IMR-90 (cell line): ENCODE results near the gene ST7. TPM values are rescaled to one million over a fixed set of nuclear protein-coding genes. Genes with fewer than 3 reads are reported as not detected.

ENCODE experiments used
- ATAC-seq: fragments of 200-7000 bp; cut with Tn5 transposase; 2 replicates; pipeline ENCODE4 v1.9.1; 2020; ENCODE audit warnings: low read depth, mild to moderate bottlenecking, moderate library complexity
- BruUV-seq: library from RNA; stranded (reverse); fragments of 400-500 nt; replicated peaks from 2 replicates; lab custom pipeline; 2021; lab: Mats Ljungman, UMichigan
- CTCF ChIA-PET: fragments of 300-600 bp; formaldehyde crosslinking; extraction: SDS; loops from one replicate; lab custom pipeline; 2021; ENCODE audit warnings: antibody characterized with exemption; lab: Yijun Ruan, JAX
- POLR2A ChIA-PET: fragments of 300-600 bp; sonication (Branson Sonifier 250); formaldehyde crosslinking; loops from one replicate; lab custom pipeline; 2022; ENCODE audit warnings: antibody characterized with exemption; ENCODE audit not compliant: unreplicated experiment; lab: Charles Lee
- DNase-seq: peaks from one replicate; pipeline ENCODE4 v3.0.0; 2013
- H2AFZ ChIP-seq: replicated peaks from 2 replicates; pipeline ENCODE3; 2013; ENCODE audit warnings: low read length, mild to moderate bottlenecking; ENCODE audit not compliant: poor library complexity
- H2AK5ac ChIP-seq: 2 replicates; pipeline ENCODE4 v1.6.1; 2013; ENCODE audit warnings: low read depth, low read length, inconsistent platforms
- H2AK9ac ChIP-seq: replicated peaks from 2 replicates; pipeline ENCODE3; 2013; ENCODE audit warnings: mild to moderate bottlenecking, low read depth, low read length, moderate library complexity; ENCODE audit not compliant: poor library complexity
- H2BK120ac ChIP-seq: 2 replicates; pipeline ENCODE4 v1.6.1; 2013; ENCODE audit warnings: low read depth, low read length, inconsistent platforms
- H2BK15ac ChIP-seq: 3 replicates; pipeline ENCODE4 v1.6.1; 2013; ENCODE audit warnings: low read depth, low read length, inconsistent platforms
- H2BK20ac ChIP-seq: 2 replicates; pipeline ENCODE4 v1.6.1; 2013; ENCODE audit warnings: low read depth, mild to moderate bottlenecking, inconsistent platforms, low read length, moderate library complexity
- H2BK5ac ChIP-seq: 2 replicates; pipeline ENCODE4 v1.6.1; 2013; ENCODE audit warnings: mild to moderate bottlenecking, low read depth, low read length, inconsistent platforms; ENCODE audit not compliant: poor library complexity, severe bottlenecking
- H3K14ac ChIP-seq: replicated peaks from 2 replicates; pipeline ENCODE4 v1.6.1; 2013; ENCODE audit warnings: low read depth, low read length, inconsistent platforms
- H3K18ac ChIP-seq: 2 replicates; pipeline ENCODE4 v1.6.1; 2013; ENCODE audit warnings: low read depth, low read length, control low read depth
- H3K23ac ChIP-seq: 2 replicates; pipeline ENCODE4 v1.6.1; 2013; ENCODE audit warnings: low read depth, low read length, inconsistent platforms
- H3K27ac ChIP-seq: 2 replicates; pipeline ENCODE4 v1.5.1; 2013; ENCODE audit warnings: mild to moderate bottlenecking, control low read depth, low read length; ENCODE audit not compliant: insufficient read depth
- H3K27me3 ChIP-seq: 2 replicates; pipeline ENCODE4 v1.6.1; 2013; ENCODE audit warnings: low read length; ENCODE audit not compliant: control insufficient read depth, insufficient read depth
- H3K36me3 ChIP-seq: 2 replicates; pipeline ENCODE4 v1.6.1; 2013; ENCODE audit warnings: low read length, mixed read lengths; ENCODE audit not compliant: control insufficient read depth, insufficient read depth
- H3K4ac ChIP-seq: 2 replicates; pipeline ENCODE4 v1.6.1; 2013; ENCODE audit warnings: low read depth, low read length, inconsistent platforms
- H3K4me1 ChIP-seq: 2 replicates; pipeline ENCODE4 v1.6.1; 2013; ENCODE audit warnings: low read length, mixed read lengths; ENCODE audit not compliant: control insufficient read depth, insufficient read depth
- H3K4me2 ChIP-seq: 2 replicates; pipeline ENCODE4 v1.6.1; 2013; ENCODE audit warnings: low read depth, mild to moderate bottlenecking, control low read depth, low read length, moderate library complexity
- H3K4me3 ChIP-seq: 2 replicates; pipeline ENCODE4 v1.5.1; 2013; ENCODE audit warnings: low read depth, mild to moderate bottlenecking, control low read depth, low read length, moderate library complexity; ENCODE audit not compliant: insufficient read depth
- H3K56ac ChIP-seq: 2 replicates; pipeline ENCODE4 v1.6.1; 2013; ENCODE audit warnings: low read length, inconsistent platforms; ENCODE audit not compliant: insufficient read depth; ENCODE audit errors: extremely low read depth
- H3K79me1 ChIP-seq, 2 experiments: 2 replicates each; pipeline ENCODE4 v1.6.1; 2013; ENCODE audit warnings: low read length in 2 of 2, inconsistent platforms in 1 of 2, low read depth in 1 of 2
- H3K9ac ChIP-seq: 2 replicates; pipeline ENCODE4 v1.6.1; 2013; ENCODE audit warnings: low read depth, low read length, control low read depth
- H3K9me1 ChIP-seq: 2 replicates; pipeline ENCODE4 v1.6.1; 2013; ENCODE audit warnings: low read length, inconsistent platforms; ENCODE audit not compliant: insufficient read depth
- H3K9me3 ChIP-seq: 2 replicates; pipeline ENCODE4 v1.6.1; 2013; ENCODE audit warnings: low read length; ENCODE audit not compliant: control insufficient read depth, insufficient read depth
- H4K20me1 ChIP-seq: 2 replicates; pipeline ENCODE4 v1.6.1; 2013; ENCODE audit warnings: low read length, inconsistent platforms; ENCODE audit not compliant: insufficient read depth
- H4K5ac ChIP-seq: 2 replicates; pipeline ENCODE4 v1.6.1; 2013; ENCODE audit warnings: mild to moderate bottlenecking, low read depth, low read length, control low read depth
- H4K8ac ChIP-seq, 2 experiments: 2 replicates each; pipeline ENCODE4 v1.6.1; 2013; ENCODE audit warnings: low read depth in 2 of 2, low read length in 2 of 2, control low read depth in 1 of 2, inconsistent platforms in 1 of 2
- H4K91ac ChIP-seq: 2 replicates; pipeline ENCODE4 v1.6.1; 2013; ENCODE audit warnings: low read depth, low read length, inconsistent platforms; ENCODE audit not compliant: insufficient read depth
- BHLHE40 ChIP-seq: fragments of 150-350 bp; IDR thresholded peaks from 2 replicates; pipeline ENCODE4 v1.6.1; 2016; ENCODE audit warnings: mild to moderate bottlenecking, low read depth, low read length
- CEBPB ChIP-seq: IDR thresholded peaks from 2 replicates; pipeline ENCODE4 v1.6.1; 2012; ENCODE audit warnings: low read depth, low read length, improper control_type of control experiment
- FOS ChIP-seq: fragments of 150-350 bp; IDR thresholded peaks from 2 replicates; pipeline ENCODE4 v1.6.1; 2016; ENCODE audit warnings: low read depth, low read length
- MAFK ChIP-seq: IDR thresholded peaks from 2 replicates; pipeline ENCODE4 v1.6.1; 2012; ENCODE audit warnings: low read depth, low read length, improper control_type of control experiment
- MAZ ChIP-seq: IDR thresholded peaks from 2 replicates; pipeline ENCODE4 v1.6.1; 2012; ENCODE audit warnings: low read depth, mild to moderate bottlenecking, low read length, improper control_type of control experiment, moderate library complexity, borderline replicate concordance
- MXI1 ChIP-seq: IDR thresholded peaks from 2 replicates; pipeline ENCODE4 v1.6.1; 2012; ENCODE audit warnings: low read depth, mild to moderate bottlenecking, low read length, moderate library complexity, borderline replicate concordance
- NFE2L2 ChIP-seq: fragments of 150-350 bp; IDR thresholded peaks from 2 replicates; pipeline ENCODE4 v1.6.1; 2016; ENCODE audit warnings: low read depth, mild to moderate bottlenecking, low read length
- POLR2A ChIP-seq: IDR thresholded peaks from 2 replicates; pipeline ENCODE4 v1.6.1; 2012; ENCODE audit warnings: mild to moderate bottlenecking, low read depth, low read length
- RAD21 ChIP-seq: IDR thresholded peaks from 2 replicates; pipeline ENCODE4 v1.6.1; 2012; ENCODE audit warnings: low read length, improper control_type of control experiment
- RCOR1 ChIP-seq: IDR thresholded peaks from 2 replicates; pipeline ENCODE4 v1.6.1; 2012; ENCODE audit warnings: mild to moderate bottlenecking, low read length, improper control_type of control experiment; ENCODE audit not compliant: insufficient replicate concordance
- RFX5 ChIP-seq: IDR thresholded peaks from 2 replicates; pipeline ENCODE4 v1.8.0; 2012; ENCODE audit warnings: low read depth, mild to moderate bottlenecking, low read length, moderate library complexity
- SMC3 ChIP-seq: fragments of 150-350 bp; IDR thresholded peaks from 2 replicates; pipeline ENCODE4 v1.6.1; 2016; ENCODE audit warnings: low read depth, mild to moderate bottlenecking, antibody characterized with exemption, low read length, moderate library complexity
- WGBS, 2 experiments: methylation state at CpG; one replicate each; pipeline versions ENCODE4 v1.1.5 to v1.1.7; 2013; ENCODE audit warnings: missing lambda C conversion rate in 2 of 2; ENCODE audit not compliant: insufficient read length in 1 of 2; ENCODE audit errors: extremely low coverage in 2 of 2; 5-methylcytosine and 5-hydroxymethylcytosine counted together
- dilution Hi-C: fragments of 300-500 bp; cut with HindIII; formaldehyde crosslinking; loops from one replicate; pipeline ENCODE4 v1.14.3; 2018; ENCODE audit warnings: low sequenced_read_pairs; ENCODE audit not compliant: unreplicated experiment
- in situ Hi-C: fragments of 300-500 bp; cut with MboI; formaldehyde crosslinking; loops from 3 replicates; pipeline ENCODE4 v1.14.3; 2019; ENCODE audit warnings: low sequenced_read_pairs, inconsistent platforms, mixed read lengths
- intact Hi-C: fragments of 100-400 bp; cut with micrococcal nuclease; formaldehyde crosslinking; loops from 2 replicates; pipeline ENCODE4 v1.10.0; 2022
- polyA plus RNA-seq, 3 experiments: library from polyadenylated mRNA; depleted of rRNA; stranded (reverse); fragments of >200 nt; gene quantifications; 2 replicates each; pipeline ENCODE4 v1.2.3, GENCODE V29; 2012; ENCODE audit warnings: low replicate concordance in 1 of 3
- total RNA-seq: library from RNA; depleted of rRNA; stranded (reverse); fragments of >200 nt; gene quantifications from 2 replicates; pipeline ENCODE4 v1.2.3, GENCODE V29; 2012
- TF ChIP-seq, protein P1 (sequence below): conservative IDR thresholded peaks from 2 replicates; pipeline ENCODE4 v1.5.1; 2012; ENCODE audit warnings: mild to moderate bottlenecking, low read depth, low read length, improper control_type of control experiment
- TF ChIP-seq, protein P2 (sequence below): fragments of 150-350 bp; IDR thresholded peaks from 2 replicates; pipeline ENCODE4 v1.6.1; 2016; ENCODE audit warnings: low read depth, mild to moderate bottlenecking, low read length, moderate library complexity, borderline replicate concordance
- TF ChIP-seq, protein P3 (sequence below): fragments of 150-350 bp; IDR thresholded peaks from 2 replicates; pipeline ENCODE4 v1.6.1; 2017; ENCODE audit warnings: mild to moderate bottlenecking, antibody characterized with exemption, low read length, low read depth

The ST7 gene
- total and polyA plus RNA-seq, 2 of the 4 experiments (the other 2 are of a cell fraction): 18.6 to 26.0 TPM

GRCh38 chr7:117216436-117217069, 263.3 kb downstream of the ST7 start:
- intact Hi-C loops (no loop called here), in situ Hi-C loops (no loop called here), dilution Hi-C loops (no loop called here)
- H2AK9ac ChIP-seq: no peak overlapping the region
- 0 out of 2 replicates have a peak overlapping the region, but pooled peaks have one; percentile 3 for H3K23ac ChIP-seq
- H3K4me1 ChIP-seq: peaks cover 14% of the 10 kb centered on the region
- no peaks in the 10 kb centered on the region for H4K20me1 ChIP-seq
- H4K91ac ChIP-seq: peak overlapping the region; percentile 67
- no peaks in the 10 kb centered on the region for H3K79me1 ChIP-seq
- peak overlapping the region; percentile 63 for H2BK20ac ChIP-seq
- peak overlapping the region; percentile 92 for H3K18ac ChIP-seq
- peak overlapping the region; percentile 94 for H2BK5ac ChIP-seq
- no peak overlapping the region; the same call in 2 of the 3 replicates for H2BK15ac ChIP-seq
- no peak overlapping the region for H3K56ac ChIP-seq
- ChIA-PET POLR2A (interaction anchor here (0.6 kb wide), 1 partner anchor 13 kb away, joined by 3 read pairs; no protein-coding TSS in a partner anchor), CTCF (no interaction called here)
- H3K27ac ChIP-seq: peak overlapping the region; percentile 91; the same call in 1 of the 2 replicates
- no peak overlapping the region; the same call in 1 of the 2 replicates for H3K9ac ChIP-seq
- H3K27me3 ChIP-seq: no peaks in the 10 kb centered on the region
- peak overlapping the region; percentile 63; the same call in 1 of the 2 replicates for H2AK5ac ChIP-seq
- no CpG with 5 or more reads among the region's 5 CpGs for WGBS, 2 experiments
- H3K4me3 ChIP-seq: no peak overlapping the region
- H3K14ac ChIP-seq: peak overlapping the region; percentile 10; the same call in 1 of the 2 replicates
- peak overlapping the region in 1 of 2 experiments; percentile 77; a peak in 3 of 4 replicates for H4K8ac ChIP-seq
- peak overlapping the region; percentile 79 for H2BK120ac ChIP-seq
- H3K4me2 ChIP-seq: no peak overlapping the region
- H3K36me3 ChIP-seq: peaks cover 2% of the 10 kb centered on the region; the same call in 1 of the 2 replicates
- H2AFZ ChIP-seq: no peak overlapping the region
- peak overlapping the region; percentile 79 for H4K5ac ChIP-seq
- ATAC-seq (no peak), DNase-seq (no peak)
- BruUV-seq: no TSS peak
- no peaks in the 10 kb centered on the region; the same call in none of the 2 replicates for H3K9me1 ChIP-seq
- peak overlapping the region; percentile 81 for H3K4ac ChIP-seq
- no peaks in the 10 kb centered on the region for H3K9me3 ChIP-seq
- TF ChIP-seq CEBPB (no peak), RFX5 (no peak), RAD21 (no peak), NFE2L2 (no peak), POLR2A (no peak), MAFK (no peak), BHLHE40 (no peak), RCOR1 (no peak), FOS (no peak), MXI1 (no peak), SMC3 (no peak), MAZ (no peak)
- TF ChIP-seq, protein P1, sequence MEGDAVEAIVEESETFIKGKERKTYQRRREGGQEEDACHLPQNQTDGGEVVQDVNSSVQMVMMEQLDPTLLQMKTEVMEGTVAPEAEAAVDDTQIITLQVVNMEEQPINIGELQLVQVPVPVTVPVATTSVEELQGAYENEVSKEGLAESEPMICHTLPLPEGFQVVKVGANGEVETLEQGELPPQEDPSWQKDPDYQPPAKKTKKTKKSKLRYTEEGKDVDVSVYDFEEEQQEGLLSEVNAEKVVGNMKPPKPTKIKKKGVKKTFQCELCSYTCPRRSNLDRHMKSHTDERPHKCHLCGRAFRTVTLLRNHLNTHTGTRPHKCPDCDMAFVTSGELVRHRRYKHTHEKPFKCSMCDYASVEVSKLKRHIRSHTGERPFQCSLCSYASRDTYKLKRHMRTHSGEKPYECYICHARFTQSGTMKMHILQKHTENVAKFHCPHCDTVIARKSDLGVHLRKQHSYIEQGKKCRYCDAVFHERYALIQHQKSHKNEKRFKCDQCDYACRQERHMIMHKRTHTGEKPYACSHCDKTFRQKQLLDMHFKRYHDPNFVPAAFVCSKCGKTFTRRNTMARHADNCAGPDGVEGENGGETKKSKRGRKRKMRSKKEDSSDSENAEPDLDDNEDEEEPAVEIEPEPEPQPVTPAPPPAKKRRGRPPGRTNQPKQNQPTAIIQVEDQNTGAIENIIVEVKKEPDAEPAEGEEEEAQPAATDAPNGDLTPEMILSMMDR: no peak
- TF ChIP-seq, protein P2, sequence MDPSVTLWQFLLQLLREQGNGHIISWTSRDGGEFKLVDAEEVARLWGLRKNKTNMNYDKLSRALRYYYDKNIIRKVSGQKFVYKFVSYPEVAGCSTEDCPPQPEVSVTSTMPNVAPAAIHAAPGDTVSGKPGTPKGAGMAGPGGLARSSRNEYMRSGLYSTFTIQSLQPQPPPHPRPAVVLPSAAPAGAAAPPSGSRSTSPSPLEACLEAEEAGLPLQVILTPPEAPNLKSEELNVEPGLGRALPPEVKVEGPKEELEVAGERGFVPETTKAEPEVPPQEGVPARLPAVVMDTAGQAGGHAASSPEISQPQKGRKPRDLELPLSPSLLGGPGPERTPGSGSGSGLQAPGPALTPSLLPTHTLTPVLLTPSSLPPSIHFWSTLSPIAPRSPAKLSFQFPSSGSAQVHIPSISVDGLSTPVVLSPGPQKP: no peak
- TF ChIP-seq, protein P3, sequence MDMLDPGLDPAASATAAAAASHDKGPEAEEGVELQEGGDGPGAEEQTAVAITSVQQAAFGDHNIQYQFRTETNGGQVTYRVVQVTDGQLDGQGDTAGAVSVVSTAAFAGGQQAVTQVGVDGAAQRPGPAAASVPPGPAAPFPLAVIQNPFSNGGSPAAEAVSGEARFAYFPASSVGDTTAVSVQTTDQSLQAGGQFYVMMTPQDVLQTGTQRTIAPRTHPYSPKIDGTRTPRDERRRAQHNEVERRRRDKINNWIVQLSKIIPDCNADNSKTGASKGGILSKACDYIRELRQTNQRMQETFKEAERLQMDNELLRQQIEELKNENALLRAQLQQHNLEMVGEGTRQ: no peak
